ENCODE measurements around the gene GLDN. TPM values are rescaled to one million over a fixed set of nuclear protein-coding genes. Genes with fewer than 3 reads are reported as not detected.

The GLDN gene
- total and polyA plus RNA-seq, 2 of the 4 experiments (the other 2 are of a cell fraction): under 0.01 TPM; not detected in 1

DNA sequence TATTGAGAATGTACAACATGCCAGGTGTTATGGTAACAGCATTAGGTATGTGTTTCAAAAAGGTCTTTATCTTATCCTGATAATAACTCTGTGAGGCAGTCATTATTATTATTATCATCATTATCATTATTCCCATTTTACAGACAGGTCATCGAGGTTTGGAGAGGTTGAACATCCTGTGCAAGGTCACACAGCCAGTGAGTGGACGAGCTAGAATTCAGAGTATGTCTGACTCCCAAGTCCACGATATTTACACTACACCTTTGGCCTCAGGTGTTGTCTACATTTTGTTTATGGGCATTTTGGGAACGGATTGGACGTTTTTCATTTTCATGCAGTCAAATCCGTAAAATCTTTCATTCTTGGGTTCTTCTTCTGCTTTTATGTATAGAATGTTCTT, 24.0 kb downstream of the GLDN start:
- BruUV-seq (replicated peaks): no TSS peak

More for the DNA sequence above, 24.0 kb downstream of the GLDN start:
- Histone ChIP-seq H2AK9ac (replicated peaks; ENCODE audit: low read depth, low read length, poor library complexity) (no peak overlapping the region), H3K4ac (ENCODE audit: low read depth, low read length) (no peak overlapping the region), H3K4me1 (ENCODE audit: control insufficient read depth, insufficient read depth, low read length) (peaks cover 23% of the 10 kb centered on the region), H3K9me1 (ENCODE audit: insufficient read depth, low read length) (peaks cover 10% of the 10 kb centered on the region), H3K9me3 (ENCODE audit: control insufficient read depth, insufficient read depth, low read length) (no peaks in the 10 kb centered on the region), H3K36me3 (ENCODE audit: control insufficient read depth, insufficient read depth, low read length) (no peaks in the 10 kb centered on the region), H4K8ac (ENCODE audit: low read depth in 2 of 2, low read length in 2 of 2) (no peak overlapping the region), H2BK15ac (ENCODE audit: low read depth, low read length) (no peak overlapping the region), H3K4me2 (ENCODE audit: low read depth, low read length) (no peak overlapping the region), H3K18ac (ENCODE audit: low read depth, low read length) (no peak overlapping the region), H3K27me3 (ENCODE audit: control insufficient read depth, insufficient read depth, low read length) (peaks cover 28% of the 10 kb centered on the region), H2BK120ac (ENCODE audit: low read depth, low read length) (no peak overlapping the region), H2BK5ac (ENCODE audit: low read depth, low read length, poor library complexity, severe bottlenecking) (no peak overlapping the region), H3K4me3 (ENCODE audit: insufficient read depth, low read depth, low read length) (no peak overlapping the region), H3K27ac (ENCODE audit: insufficient read depth, low read length) (no peak overlapping the region), H3K14ac (replicated peaks; ENCODE audit: low read depth, low read length) (no peak overlapping the region), H3K9ac (ENCODE audit: low read depth, low read length) (no peak overlapping the region), H2BK20ac (ENCODE audit: low read depth, low read length) (no peak overlapping the region), H3K79me1 (ENCODE audit: low read depth in 1 of 2, low read length in 2 of 2) (no peaks in the 10 kb centered on the region), H4K5ac (ENCODE audit: low read depth, low read length) (no peak overlapping the region), H2AK5ac (ENCODE audit: low read depth, low read length) (no peak overlapping the region), H3K23ac (ENCODE audit: low read depth, low read length) (no peak overlapping the region), H3K56ac (ENCODE audit: extremely low read depth, insufficient read depth, low read length) (no peak overlapping the region), H4K20me1 (ENCODE audit: insufficient read depth, low read length) (peaks cover 11% of the 10 kb centered on the region; the same call in 1 of the 2 replicates), H4K91ac (ENCODE audit: insufficient read depth, low read depth, low read length) (no peak overlapping the region), H2AFZ (replicated peaks; ENCODE audit: low read length, poor library complexity) (no peak overlapping the region)
- CTCF ChIA-PET: interaction anchor here (0.6 kb wide), 1 partner anchor 391 kb away, joined by 3 read pairs; no protein-coding TSS in a partner anchor
- intact Hi-C loops (cut with micrococcal nuclease): no loop called here
- TF ChIP-seq NFE2L2 (IDR thresholded peaks at IDR 0.05; ENCODE audit: low read depth, low read length) (no peak), MAZ (IDR thresholded peaks at IDR 0.05; ENCODE audit: borderline replicate concordance, low read depth, low read length) (no peak)
- no peak for ATAC-seq (ENCODE audit: low read depth)
- DNase-seq: no peak
- no CpG with 5 or more reads among the region's 6 CpGs for WGBS, 2 experiments (ENCODE audit: extremely low coverage in 2 of 2, insufficient read length in 1 of 2)
- dilution Hi-C loops (cut with HindIII; ENCODE audit: low sequenced_read_pairs, unreplicated experiment): no loop called here
- POLR2A ChIA-PET (ENCODE audit: unreplicated experiment): no interaction called here
- in situ Hi-C loops (cut with MboI; ENCODE audit: low sequenced_read_pairs): no loop called here
